Activated CD4-positive, CD25-positive, alpha-beta regulatory T cell (primary cell): ENCODE results near the gene STAT5B.

ENCODE experiments used
- DNase-seq, 4 experiments: peaks; one replicate each; lab custom pipeline; 2025; lab: John Stamatoyannopoulos, UW

Gene STAT5B

DNA sequence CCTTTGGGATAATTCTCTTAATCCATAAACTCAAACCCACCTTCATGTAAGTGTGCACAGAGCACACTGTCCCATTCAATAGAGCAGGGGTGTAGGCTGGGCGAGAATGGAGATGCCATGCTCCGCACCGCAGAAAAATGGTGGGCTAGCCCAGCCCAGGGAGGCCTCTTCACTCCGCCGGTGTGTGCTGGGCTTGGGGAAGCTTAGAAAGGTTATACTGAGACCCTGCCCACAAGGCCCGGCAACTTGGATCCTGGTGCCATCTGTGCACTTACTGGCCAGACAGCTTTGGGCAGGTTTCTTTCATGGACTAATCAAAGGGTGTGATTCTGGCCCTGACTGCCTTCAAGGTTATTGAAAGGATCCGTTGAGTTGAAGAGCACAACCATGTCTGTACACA lies 8.4 kb upstream of the STAT5B start:
- no peak for DNase-seq

DNA sequence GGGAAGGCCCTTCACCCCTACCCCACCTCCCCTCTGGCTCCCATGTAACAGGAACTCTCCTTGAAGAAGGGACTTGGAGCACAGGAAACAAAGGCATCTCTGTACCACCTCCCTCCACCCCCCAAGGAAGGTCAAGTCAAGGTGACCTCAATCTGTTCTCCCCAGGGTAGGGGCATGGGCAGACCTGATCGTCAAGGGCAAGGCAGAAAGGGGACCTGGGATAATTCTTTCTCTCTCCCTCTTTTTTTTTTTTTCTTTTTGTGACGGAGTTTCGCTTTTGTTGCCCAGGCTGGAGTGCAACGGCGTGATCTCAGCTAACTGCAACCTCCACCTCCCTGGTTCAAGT lies 7.8 kb upstream of the STAT5B start:
- DNase-seq = no peak

DNA sequence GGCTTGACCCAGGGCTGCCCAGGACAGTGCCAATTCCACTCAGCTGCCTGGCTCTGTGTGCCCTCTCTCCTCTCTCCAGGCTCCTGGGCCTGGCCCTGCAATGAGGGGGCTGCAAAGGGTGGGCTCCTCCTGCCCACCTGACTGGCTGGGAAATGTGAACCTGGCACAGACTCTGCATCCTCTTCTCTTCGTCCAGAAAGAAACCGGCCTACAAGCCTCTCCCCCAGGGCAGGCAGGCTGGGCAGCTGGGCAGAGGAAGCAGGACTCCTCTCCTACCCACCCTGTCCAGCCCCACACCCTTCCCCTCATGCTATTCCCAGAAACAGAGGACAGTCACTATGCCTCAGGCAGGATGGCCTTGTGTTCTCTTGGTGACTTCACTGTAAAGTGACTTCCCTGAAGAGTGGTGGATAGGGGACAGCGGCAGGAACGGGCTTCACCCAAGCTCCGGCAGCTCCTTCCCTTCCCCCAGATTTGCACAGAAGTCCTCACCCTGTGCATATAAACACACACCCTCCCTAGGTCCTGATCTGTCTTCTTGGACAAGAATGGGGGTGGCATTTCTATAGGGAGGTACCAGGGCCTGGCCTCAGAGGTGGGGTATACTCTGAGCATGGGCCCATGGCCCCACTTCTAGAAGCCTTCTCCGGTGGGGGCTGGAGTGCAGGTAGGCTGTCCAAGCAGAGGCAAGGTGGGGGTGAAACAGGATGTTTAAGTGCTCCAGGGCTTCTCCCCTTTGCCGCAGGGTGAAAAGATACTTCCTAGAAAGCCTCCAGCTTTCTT lies 7.2 kb upstream of the STAT5B start:
- no peak for DNase-seq

DNA sequence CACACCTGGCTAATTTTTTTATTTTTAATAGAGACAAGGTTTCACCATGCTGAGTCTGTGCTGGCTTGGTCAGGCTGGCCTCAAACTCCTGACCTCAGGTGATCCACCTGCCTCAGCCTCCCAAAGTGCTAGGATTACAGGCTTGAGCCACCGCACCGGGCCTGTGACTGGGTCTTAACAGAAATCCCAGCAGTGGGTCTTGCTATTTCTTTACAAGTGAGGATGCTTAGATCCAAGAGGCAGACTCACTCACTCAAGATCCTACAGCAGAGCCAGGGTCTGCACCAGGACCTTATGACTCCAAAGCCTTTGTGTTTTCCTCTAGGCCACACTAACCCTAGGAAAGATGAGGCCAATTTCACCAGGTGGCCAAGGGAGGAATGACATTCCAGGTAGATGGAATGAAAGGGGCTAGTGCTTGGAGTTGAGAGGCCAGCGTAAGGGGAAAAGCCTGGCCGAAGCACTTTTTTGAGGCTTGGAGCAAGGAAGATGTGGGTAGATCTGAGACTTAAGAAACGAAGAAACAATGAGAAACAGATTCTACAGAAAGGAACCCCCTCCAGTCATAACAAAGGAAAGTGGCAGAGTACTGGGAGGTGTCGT lies 6.4 kb upstream of the STAT5B start:
- no peak for DNase-seq

DNA sequence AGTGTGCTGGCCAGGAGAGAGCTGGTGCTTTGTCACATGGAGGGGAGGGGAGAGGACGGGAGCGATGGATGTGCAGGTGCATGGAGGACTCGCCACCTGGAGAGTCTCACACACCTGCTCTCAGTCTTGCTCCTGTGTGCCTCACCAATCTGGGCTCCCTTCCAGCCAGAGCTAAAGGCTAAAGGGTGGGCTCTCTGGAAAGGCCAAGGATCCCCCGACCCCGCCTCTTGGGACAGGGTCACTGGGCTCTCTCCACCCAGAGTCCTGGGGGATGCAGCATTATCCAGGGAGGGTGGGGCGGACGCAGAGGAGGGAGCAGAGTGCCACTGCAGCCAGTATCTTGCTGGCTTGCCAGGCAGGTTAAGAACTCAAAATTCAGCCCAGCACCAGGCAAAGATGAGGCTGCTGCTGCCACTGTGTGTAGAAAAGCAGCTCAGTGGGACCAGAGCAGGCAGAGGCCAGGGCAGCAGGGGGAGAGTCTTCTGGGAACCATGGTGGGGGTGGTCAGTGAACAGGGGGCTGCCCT lies 5.4 kb upstream of the STAT5B start:
- no peak for DNase-seq

DNA sequence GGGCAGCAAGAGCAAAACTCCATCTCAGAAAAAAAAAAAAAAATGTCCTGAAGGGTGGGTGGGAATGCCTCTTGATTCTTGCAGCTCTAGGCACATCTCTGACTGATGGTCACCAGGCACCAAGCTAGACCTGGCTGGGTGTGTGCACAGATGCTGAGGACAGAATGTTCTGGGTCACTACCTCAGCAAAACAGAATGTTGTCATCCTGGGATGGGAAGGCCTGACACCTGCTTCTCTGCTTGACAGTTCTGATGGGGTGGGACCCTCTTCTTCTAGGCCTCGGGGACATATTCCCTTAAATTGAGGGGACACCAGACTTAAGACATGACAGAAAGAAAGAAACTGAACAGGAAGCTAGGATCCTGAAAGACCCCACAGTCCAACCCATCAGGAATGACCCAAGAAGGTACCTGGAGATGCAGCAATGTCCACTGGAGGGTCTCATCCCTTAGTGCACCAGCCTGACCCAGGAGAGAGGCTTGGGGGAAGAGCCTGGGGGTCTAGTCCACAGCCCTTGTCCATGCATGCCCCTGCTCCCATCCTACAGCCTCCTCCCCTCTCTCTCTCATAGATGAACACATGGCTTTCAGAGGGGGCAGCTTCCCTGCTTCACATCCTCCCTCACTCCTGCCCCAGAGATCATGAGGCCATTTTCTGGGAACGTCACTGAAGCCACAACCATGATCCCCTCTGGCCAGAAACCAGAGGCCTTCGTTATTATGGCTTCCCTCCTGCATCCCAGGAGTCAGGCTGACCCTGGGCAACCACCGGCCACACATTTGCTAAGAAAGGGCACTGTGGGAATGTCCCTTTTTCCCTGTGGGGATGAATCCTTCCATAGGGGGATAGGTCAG lies 3.8 kb upstream of the STAT5B start:
- DNase-seq = no peak

DNA sequence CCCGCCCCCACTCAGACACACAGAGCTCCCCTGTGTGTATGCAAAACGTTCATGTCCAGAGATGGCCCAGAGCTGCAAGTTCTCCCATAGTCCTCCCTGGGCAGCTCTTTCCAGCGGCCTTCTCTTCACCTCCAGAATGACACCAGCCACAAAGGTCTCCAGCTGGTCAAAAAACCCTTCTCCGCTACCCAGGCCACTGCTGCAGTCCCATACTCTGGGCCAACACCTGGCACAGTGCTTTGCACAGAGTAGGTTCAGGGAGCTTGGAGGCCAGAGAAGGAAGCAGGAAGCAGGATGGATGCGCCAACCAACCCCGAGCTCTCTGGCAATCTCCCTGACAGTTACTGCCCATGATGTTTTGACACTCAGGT lies 1.1 kb upstream of the STAT5B start:
- no peak for DNase-seq

DNA sequence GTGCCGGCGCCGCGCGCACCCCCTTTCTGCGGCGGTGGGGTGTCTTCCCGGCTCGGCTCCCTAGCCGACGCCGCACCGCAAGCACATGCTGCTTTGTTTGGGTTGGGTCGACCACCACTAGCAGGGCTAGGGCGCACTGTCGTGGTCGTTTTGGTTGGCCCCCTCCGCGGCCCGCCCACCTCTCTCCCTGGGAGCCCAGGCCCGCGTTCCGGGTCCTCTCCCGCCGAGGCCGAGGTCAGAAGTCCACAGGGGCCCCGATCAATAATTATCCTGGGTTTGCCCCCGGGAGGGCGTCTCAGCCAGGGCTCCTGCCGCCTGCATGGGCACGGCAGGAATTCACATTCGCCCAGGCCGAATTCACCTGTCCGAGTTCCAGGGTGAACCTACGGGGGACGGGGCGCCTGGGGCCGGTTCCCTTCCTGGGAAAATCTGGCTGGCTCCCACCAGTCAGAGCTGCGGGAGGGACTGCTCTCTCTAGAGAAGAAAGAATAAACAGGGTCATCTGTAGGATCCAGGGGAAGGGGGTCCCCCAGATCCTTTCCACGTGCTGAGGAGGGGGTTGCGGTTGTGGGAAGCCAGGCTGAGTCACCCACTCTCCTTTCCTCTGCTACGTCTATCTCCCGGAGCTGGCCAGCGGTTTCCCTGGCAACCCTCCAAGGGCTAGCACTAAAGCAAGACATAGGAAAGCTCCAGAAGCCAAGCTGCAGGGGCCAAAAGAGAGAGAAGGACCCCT lies 584 bp upstream of the STAT5B start:
- no peak for DNase-seq

DNA sequence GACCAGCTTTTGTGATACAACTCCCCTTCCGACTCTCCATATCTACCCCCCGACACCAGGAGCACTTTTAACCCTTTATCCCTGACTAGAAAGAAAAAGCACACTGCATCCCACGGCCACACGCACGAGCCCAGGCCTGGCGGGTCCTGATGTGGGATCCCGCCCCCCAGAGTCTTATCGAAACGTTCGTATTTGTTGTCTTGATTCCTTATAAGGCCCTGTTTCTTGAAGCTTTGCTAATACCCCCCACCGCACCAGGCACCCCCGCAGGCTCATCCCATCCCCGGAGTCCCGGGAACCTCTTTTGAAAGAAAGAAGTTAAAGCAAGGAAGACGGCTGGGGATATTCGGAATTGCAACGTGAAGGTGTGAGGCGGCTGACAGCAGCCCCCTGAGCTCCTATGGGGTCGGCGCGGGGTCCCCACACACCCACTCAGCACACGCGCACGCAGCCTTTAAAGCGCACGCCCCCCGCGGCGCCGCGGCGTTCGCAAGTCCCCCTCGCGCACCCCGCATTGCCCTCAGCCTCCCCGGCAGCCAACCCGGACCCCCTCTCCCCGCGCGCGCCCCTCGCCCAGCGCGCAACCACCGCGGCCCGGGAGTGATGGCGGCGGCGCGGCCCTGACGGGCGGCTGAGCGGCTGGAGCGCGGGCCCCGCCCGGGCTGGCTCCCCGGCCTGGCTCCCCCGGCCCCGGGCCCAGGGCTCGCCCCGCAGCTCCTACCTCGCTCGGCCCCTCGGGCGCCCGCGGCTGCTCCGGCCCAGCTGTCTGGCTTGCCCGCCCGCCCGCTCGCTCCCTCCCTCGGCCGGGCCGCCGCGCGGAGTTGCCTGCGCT lies 448 bp downstream of the STAT5B start:
- no peak for DNase-seq

DNA sequence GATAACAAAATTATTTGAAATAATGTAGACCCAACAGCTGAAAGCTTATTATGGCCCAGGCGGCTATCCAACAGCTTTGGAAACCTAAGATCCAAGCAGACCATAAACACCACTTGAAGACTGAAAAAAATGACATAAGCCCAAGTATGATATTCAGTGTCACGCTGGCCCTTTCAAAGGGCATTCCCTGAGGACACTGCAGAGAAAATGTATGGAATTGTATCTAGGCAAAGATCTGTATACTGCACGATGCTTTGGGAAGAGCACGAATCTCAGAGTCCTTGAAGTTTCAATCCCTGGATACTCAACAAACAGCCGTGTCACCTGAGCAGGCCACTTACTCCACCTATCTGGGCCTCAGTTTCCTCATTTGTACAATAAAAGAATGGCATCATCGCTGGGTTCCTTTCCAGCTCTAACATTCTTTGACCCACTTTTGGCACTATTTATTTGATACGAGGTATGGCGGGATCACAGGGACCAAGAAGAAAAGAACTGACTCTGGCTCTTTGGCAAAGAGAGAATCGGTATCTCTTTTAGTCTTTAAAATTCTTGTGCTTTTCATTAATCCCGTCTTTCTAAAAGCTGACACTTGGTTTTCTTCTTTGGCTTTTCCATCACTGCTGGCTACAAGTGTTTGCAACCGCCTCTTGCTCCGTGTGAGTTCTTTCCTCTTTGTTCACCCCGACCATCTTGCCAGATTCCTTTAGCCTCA lies 1.2 kb downstream of the STAT5B start:
- DNase-seq = no peak

DNA sequence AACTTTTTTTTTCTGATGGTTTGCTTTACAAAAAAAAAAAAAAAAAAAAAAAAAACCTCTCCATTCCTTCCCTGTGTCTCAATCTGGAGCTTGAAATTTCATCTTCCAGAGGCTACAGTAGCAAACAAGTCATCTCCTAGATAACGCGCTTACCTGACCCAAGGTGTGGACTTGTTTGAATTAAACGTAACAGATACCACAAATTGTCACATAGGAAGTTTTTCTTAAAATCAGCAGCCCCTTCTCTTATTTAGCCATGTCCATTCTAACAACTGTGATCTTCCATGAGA lies 2.0 kb downstream of the STAT5B start:
- no peak for DNase-seq

DNA sequence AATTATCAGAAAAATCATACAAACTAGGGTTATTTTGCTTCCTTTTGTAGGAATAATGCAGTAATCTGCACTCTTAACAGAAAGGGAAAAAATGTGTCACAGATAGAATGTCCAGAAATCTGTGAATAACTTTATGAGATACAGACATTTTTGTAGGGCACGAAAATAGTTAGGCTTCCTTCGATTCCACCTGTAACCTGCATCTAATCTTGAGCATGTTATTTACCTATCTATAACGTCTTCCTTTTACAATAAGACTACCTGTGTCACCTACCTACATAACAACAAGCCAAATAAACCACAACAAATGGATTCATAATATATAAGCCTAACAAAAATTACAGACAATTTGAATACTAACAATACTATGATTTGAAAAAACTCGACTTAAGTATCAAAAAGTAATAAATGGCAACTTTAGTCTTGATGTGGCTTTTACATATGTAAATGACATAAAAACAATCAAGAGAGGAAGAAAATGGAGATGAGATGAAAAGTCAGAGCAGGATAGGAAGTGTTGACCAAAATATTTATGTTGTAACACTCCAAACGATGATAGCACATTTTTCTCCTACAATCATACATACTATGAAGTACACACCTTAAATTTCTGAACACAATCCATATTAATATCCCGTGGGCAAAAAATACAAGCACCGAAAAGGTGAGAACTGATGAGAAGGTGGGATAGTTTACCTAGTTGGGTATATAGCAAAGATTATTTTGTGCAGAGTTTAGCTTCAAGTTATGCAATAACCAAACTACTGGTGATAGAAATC lies 2.5 kb downstream of the STAT5B start:
- DNase-seq = no peak

DNA sequence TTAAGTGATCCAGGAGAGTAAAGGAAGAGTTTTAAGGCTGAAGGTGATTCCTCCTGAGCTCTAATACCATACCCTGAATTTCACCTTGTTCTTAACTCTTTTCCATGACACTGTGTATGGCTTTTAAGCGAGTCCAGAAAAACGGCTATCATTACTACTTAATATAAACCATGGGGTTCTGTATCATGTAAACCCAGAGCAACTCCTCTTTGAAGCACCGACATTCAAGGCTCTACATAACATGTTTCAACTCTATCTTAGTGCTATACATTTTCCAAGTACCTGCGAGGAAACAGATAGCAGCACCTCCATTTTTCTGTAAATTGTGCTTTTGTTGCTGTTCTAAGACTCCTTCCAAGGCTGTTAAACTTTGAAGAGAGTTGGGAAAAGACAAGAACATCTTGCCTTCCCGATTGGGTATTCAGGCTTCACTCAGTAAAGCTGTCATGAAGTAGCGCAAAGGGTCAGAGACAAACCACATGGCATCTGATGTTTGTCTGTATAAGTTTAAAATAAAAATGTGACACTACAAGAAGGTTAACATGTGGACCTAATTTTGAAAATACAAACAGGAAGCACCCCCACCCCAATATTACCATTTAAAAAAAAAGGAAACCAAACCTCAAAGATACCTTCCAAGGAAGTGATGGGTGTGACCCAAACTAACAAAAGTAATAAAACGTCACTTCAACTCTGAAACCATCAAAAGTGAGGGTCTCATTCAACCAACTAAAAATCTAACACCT lies 3.9 kb downstream of the STAT5B start:
- no peak for DNase-seq

DNA sequence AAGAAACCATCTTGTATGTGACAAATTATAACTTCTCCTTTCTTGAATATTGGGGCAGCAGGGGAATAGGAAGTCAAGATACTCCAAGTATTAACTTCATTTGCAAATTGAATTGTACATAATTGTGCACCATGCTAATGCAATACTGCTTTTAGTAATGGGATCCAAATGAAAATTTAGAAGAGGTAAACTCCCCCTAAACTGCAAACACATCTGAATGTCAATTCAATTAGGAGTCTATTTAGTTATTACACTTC lies 4.5 kb downstream of the STAT5B start:
- DNase-seq = no peak

DNA sequence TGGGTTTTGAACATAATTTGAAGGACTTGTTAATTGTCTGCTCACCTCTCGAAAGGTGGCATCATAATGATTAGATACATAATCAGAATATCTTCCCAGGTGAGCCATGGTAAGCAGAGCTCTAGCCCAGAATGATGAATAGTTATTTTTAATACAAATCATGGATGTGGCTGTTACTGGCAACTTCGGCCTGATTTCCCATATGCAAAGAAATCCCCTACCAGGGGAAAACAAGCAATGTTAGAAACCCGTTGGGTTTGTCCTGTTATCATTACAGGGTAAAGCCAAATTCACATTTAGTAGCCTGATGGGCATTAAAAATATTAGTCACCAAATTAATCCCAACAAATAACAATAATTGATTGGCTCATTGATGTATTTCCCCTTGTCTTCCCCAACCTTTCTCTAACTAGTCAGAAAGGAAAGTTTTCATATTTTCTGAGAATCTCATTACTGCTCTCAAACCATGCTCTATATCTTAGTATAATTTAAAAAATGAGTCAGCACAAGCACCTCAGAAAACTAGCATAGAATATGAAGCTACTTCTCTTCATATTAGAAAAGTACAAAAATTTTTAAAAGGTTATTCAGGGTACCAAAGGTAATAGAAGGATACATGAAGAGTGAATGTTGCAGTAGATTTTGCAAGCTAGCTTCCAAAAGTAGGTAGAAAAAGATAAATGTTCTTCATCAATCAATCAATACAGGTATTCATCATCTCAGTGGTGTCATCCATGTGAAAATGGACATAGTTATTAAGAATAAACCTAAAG lies 5.0 kb downstream of the STAT5B start:
- no peak for DNase-seq

DNA sequence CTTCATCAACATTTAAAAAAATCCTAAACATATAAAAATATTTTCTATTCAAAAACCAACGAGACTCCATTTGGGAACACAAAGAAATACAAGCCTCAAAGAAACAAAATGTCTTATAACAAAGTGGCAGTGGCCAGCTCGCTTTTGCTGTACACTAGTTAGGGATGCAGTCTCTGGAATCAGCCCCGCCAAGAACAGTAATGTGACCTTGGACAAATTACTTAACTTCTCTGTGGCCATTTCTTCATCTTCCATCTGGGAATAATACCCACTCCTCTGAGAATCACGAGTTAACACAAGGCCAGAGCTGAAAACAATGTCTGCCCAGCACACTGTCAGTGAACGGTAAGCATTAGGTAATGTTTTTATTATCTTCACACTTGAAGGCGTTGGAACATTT lies 5.6 kb downstream of the STAT5B start:
- DNase-seq = no peak

DNA sequence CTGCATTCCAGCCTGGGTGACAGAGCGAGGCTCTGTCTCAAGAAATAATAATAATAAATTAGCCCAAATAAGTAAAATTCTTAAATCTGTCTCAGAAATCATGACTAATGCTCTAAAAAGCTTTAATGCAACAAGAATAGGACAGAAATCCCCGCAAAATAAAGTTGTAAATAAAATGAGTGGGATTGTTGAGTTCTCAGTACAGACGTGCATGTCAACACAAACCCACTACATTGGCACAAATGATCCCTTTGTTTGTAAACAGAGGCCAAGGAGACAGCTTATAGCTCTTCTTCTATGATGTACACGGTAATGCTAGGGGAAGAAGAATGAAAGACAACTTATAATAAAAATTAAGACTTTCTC lies 6.0 kb downstream of the STAT5B start:
- no peak for DNase-seq

DNA sequence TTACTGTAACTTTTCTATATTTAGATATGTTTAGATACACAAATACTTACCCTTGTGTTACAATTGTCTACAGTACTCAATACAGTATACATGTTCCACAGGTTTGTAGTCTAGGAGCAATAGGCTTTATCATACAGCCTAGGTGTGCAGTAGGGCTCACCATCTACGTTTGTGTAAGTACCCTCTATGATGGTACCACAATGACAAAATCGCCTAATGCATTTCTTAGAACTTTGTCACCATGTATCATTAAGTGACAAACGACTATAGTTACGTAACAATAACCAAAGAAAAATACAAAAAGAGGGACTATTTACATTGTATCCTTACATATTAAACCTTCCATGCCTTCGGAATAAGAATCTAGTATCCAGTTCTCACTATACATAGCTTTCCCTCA lies 8.0 kb downstream of the STAT5B start:
- no peak for DNase-seq
